DMS53 (cell line): ENCODE data around the gene EBPL.

ENCODE experiments used
- DNase-seq: peaks from one replicate; lab custom pipeline; 2025; lab: John Stamatoyannopoulos, UW

The EBPL gene

DNA sequence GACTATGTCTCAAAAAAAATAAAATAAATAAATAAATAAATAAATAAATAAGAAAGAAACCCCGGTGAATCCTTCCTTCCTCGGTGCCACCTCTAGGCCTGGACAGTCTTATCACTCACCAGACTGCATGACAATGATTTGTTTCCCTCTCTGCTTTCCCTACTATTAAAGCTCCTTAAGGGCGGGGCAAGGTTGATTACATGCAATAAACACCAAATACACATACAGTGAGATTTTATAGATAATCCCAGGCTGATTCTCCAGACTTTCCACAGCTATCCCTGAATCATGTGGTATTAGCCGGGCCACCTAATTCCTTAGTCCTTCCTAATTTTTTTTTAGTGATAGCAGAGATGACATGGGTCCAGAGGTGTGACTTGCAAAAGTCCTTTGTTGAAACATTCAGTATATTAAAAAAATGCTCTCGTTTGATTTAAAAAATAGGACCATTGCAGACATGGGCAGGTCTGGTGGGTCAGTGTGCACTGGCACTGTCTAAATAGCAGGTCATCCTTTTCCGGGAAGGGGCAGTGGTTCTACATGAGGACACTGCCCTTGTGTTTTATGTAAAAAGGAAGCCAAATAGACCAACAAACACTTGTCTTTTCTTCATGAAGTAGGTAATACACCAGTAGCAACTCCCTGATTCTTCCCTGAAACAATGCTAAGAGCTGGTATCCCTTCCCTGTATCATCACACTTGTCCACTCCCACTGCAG lies 14.5 kb downstream of the EBPL start:
- no peak for DNase-seq

DNA sequence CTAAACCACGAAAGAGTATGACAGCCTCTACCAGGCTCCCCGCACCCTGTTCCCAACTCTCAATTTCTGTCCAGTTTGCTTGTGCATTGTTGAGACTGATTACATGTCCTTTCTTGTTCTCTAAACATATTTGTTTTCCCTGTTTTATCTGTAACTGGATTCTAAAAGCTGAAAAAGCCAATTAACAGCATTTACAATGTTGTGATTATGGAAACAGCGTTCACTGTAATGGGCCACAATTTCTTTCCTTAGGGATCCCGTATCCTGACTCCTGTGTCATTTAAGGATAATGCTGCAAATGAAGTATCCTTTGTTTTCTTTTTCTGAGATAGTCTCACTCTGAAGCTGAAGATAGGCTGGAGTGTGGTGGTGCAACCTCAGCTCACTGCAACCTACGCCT lies 20.5 kb downstream of the EBPL start:
- no peak for DNase-seq

DNA sequence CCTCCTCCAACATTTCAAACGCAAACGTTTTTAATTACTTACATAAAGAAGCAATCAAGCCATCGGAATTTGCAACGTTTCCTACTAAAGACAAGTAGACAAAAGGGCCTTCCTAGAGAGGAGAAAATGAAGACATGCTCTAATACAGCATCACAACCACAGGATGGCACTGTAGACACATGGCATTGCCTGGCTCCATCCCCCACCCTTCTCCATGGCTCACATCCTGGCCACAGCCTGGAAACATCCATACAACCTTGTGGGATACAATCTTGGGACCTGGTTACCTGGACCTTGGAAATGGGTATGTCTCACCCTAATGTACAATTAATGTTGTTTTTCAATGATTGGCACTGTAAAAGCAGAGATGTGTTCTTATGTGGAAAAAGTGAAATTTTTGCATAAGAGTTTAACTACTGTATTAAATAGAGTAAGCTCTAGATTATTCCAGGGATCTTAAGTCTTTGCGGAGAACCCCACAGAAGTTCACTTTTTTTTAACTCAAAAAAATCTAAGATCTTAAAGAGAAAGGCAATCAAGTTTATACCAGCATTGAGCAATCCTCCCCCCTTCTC lies 21.5 kb downstream of the EBPL start:
- DNase-seq: peak; percentile 82

DNA sequence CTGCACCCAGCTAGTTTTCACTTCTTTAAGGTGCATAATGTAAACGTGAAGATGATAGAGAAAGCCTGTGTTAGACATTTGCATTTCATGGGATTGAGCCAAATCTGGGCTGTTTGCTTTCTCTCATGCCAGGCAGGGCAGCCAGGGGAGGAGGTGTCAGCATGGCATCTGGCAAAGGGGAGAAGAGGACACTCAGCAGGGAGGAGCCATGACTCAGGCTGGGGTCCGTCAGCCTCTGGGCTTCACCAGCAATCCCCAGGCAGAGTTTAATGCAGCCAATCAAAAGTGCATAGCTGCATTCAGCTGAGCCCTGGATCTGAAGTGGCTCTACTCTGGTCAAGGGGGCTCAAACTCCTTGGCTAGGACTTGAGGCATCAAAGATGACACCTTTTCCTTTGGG lies 23.5 kb downstream of the EBPL start:
- DNase-seq: no peak

DNA sequence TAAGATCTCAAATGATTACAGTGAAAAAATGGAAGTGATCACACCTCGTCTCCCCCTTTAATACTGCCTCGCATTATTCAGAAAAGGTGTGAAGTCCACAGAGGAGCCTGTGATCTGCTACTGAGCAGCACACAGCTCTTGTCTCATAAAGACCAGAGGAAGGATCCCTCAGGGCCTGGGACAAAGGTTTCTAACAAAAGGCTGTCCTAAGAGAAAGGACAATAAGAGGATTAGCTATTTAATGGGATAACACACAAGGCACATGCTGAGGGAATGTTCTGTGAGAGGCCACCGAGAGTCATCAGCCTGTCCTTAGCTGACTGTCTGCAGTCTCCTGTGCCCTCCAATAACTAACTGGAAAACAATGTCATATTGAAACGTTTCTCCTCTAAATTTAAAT lies 26.7 kb downstream of the EBPL start:
- DNase-seq: no peak

DNA sequence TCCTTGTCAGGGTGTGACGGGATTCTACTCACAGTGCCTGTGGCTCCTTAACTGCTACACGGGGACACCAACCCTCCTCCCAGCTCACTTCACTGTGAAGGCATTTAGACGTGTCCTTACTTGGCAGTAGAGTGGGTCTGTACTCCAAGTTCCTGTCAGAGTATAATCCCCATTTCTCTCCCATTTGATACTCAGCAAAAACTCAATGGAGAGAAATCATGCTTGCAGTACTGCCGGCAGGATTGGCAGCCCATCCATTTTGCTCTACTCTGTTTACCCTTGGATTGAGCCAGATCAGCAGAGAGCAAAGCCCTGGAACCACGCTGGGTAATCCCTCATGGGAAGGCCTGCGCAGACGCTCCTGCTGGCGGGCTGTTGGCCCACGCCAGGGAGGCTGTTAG lies 34.0 kb downstream of the EBPL start:
- no peak for DNase-seq

DNA sequence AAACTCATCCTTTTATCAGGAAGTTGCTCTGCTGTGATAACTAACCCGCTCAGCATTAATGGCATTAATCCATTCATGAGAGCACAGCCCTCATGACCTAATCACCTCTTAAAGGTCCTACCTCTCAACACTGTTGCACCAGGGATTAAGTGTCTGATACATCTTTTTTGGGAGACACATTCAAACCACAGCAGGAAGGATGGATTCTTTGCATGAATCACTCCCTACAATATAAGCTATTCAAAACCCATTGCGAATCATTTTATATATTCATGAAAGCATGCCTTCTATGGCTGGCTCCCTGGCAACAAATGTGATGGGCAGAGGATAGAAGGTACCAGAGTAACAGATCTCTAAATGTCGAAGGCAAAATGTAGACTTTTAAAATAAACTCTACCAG lies 35.4 kb downstream of the EBPL start:
- no peak for DNase-seq

DNA sequence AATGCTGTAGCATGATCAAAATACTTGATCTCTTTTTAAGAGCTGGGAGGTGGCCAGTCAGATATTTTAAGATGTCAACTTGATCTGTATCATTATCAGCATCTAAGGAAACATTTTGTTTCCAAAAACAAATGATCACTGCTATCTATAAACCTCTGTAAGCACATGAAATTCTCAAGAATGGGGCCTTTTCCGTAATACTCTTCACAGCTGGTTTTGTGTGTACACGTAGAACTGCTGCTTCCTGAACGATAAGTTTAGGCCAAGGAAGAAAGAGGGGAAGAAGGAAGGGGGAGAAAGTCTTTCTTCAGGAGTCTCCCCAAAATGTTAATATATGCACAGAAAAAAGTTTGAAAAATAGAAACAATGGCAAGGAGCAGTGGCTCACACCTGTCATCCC lies 37.3 kb downstream of the EBPL start:
- DNase-seq: no peak

DNA sequence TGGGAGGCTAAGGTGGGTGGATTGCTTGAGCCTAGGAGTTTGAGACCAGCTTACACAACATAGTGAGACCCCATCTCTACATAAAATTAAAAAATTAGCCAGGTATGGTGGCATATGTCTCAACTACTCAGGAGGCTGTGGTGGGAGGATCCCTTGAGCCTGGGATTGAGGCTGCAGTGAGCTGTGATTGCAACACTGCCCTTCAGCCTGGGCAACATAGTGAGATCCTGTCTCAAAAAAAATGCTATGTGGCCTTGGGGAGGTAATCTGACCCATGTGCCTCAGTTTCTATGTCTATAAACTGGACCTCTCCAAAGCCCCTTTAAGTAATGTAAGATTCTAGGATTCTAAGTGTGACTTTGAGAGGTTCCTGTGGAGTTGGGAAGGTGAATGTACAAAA lies 37.8 kb downstream of the EBPL start:
- no peak for DNase-seq

DNA sequence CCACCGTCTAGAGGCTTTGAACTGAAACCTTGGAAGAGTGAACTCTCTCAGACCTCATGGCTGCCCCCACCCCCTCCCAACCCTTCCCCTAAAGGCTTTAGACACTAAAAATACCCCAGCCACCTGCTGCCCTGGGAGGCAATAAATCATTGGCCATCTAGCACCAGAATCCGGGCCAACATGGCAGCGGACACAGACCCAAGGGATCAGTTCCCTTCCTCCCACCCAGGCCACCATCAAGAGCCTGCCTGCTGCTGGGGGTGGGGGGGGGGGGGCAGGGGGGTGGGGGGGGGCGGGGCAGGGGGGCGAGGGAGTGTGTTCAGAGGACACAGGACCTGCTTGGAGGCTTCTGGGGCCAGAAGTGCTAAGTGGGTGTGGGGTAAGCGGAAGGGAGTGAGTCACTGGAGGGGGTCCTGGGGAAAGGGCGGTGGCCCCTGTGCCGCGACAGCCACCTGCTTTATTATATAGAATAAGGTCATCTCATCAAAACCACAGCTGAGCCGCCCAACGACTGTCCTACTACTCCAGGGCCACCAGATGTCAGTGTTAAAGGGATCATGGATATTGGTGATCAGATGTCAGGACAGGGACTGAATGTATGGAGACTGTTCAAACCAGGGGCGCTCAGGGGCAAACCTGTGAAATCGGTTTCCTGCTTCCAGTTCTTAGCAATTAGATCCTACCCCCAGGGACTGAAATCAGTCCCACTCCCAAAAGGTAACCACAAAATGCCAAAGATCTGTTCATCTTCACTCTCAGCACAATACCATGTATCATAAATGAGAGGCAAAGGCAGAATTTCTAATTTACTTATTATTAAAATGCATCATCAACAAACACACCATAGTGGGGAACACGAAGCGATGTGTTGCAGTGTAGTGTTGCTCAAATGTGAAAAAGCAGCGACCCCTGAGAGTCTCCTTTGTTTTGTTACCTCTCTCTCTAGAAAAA lies 38.7 kb downstream of the EBPL start:
- DNase-seq: peak; percentile 80

DNA sequence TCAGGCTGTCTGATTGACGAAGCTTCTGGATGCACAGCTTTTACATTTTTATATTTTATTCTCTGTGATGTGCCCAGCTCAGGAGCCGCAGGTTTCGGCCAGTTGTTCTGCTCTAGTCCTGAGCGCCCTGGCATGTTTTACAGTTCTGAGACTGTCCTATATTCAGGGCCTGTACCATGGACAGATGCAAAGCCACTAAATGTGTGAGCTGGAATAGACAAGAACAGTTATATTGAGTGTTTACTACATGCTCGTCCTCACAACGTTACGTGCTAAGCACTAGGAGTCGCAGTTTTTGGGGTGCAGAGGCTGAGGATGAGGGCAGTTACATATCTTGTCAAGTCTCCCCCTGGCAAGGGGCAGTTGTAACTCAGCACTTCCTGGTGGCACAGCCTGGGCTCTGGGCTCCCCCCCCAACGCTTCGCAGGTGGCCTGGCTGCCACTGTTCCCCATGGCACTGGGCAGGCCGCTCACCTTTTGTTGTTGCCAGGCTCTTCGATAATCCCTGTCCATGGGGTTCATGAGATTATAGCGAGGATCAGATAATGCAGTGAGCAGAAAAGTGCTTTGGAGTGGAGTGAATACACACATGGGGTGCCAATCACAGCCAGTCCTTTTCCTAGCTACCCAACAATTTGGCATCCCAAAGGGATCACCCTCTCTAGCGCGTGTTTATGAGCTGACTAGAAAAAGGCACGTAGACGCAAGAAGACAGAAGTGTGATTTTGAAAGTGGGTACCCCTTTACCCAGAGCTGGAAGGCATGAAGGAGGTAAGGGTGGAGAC lies 39.5 kb downstream of the EBPL start:
- DNase-seq: no peak

DNA sequence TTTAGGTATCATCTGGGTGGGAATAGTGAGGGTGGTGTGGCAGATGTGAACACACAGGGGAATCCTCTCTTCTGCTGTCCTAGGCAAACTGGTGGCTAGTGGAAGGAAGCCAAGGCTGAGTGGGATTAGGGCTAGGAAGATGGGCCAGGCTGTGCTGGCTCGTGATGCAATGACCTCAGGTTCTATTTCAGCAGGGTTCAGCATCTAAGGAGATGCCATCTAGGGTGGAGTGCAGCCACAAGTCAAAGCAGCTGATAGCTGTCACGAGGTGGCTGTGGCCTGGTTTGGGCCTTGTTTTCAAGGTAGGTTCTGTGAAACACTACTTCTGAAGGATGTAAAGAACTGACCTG lies 41.3 kb downstream of the EBPL start:
- DNase-seq: no peak

DNA sequence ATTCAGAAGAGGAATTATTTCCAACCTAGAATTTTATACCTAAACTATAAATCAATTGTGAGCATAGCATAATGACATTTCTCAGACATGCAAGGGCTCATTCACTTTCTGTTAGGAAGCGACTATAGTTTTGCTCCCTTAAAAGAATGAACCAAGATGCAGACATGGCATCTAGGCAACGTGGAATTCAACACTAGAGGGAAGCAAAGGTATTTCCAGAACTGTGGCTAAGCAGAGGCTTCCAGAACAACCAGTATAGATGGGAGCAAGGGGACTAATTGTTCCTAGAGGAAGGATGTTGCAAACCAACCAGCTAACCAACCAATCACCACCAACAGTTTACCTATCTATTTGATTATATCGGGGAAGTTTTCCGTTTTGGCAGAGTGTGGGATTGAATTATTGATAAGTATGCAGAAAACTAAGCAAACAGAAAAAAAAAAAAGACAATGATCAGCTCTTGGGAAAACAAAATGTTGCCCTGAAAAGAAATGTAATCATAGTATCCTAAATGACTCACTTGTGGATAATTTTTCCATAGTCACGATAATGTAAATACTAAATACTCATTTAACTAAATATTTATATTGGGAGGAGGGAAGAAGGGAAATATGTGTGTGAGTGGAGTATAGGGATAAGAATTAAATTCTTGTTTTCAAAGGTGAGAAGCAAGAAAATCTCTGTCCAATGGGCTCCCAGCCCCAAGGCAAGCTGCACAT lies 41.9 kb downstream of the EBPL start:
- DNase-seq: peak; percentile 31

DNA sequence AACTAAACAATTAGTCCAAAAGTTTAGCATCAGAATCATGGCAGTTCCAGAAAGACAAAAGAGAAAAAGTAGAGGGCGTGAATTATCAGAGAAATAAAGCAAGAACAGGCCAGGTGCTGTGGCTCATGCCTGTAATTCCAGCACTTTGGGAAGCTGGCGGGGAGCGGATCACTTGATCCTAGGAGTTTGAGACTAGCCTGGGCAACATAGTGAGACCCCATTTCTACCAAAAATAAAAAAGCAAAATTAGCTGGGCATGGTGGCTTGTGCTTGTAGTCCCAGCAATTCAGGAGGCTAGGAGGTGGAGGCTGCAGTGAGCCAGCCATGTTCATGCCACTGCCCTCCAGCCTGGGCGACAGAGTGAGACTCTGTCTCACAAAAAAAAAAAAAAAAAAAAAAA lies 44.6 kb downstream of the EBPL start:
- no peak for DNase-seq

DNA sequence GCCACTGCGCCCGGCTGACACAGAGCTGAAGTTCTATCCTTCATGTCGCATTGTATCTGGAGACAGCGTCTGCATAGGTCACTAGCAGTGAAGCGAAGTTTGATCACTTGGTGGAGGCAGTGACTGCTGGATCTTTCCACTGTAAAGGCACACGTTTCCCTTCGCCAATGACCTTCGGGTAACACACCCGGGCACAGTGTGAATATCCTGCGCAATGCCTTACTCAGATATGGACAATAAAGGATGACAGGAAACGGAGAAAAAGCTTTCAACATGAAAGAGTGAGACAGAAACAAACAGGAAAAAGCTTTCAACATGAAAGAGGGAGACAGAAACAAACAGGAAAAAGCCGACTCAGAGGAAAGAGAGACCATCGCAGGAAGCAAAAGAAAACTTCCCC lies 45.8 kb downstream of the EBPL start:
- no peak for DNase-seq

DNA sequence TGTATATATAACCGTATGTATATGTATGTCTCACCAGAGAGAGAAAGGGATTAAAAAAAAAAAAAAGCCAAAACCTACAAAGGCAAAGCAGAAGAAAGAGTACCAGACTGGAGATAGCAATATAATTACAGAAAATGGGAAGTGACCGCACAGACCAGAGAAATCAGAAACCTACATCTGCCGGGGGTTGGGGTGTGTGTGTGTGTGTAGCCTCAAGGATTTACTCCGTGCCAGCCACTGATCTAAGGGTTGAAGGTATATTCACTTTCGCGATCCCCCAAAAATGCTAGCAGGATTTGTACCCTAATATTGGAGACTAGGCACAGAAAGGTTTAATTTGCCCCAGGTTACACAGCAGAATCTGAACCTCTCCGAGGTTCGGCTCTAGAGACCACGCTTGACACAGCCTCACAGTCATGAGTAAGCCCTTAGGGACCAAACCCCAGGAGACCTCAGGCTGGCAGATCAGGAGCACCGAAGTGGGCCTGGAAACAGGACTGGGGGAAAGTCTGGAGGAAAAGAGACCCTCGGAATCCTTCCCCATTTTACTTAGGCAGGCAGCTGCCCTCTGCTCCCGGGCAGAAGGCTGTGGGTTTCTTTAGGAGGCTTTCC lies 48.1 kb downstream of the EBPL start:
- no peak for DNase-seq

DNA sequence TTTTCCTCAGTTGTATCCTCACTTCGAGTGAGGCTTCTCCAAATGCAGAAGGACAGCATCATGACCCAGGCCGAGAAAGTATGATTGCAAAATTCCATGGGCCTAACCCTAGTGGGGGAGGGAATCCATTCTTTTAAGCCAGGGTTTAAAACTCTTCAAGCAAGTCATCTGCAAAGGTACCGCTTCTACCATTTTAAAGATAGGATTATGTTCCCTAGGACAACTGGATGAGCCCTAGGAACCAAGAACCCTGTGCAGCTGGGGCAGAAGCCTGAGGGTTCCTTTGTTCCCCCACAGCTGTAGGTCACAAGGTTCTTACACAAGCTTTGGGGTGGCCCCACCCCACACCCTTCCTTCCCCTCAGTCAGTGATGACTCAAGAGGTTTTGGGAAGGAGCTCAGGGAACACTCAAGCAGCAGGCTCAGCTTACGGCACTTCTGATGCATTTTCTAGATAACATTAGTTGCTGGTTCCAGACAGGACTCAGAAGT lies 49.4 kb downstream of the EBPL start:
- DNase-seq: no peak

DNA sequence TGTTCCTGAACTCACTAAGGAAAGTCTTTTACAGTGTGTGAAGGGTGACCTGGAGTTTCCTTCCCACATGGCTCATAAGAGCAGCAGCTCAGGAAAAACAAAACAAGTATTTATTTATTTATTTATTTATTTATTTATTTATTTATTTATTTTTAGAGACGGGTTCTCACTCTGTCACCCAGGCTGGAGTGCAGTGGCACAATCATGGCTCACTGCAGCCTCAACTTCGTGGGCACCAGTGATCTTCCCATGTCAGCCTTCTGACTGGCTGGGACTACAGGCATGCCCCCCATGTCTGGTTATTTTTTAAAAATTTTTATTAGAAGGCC lies 52.6 kb downstream of the EBPL start:
- DNase-seq: no peak

DNA sequence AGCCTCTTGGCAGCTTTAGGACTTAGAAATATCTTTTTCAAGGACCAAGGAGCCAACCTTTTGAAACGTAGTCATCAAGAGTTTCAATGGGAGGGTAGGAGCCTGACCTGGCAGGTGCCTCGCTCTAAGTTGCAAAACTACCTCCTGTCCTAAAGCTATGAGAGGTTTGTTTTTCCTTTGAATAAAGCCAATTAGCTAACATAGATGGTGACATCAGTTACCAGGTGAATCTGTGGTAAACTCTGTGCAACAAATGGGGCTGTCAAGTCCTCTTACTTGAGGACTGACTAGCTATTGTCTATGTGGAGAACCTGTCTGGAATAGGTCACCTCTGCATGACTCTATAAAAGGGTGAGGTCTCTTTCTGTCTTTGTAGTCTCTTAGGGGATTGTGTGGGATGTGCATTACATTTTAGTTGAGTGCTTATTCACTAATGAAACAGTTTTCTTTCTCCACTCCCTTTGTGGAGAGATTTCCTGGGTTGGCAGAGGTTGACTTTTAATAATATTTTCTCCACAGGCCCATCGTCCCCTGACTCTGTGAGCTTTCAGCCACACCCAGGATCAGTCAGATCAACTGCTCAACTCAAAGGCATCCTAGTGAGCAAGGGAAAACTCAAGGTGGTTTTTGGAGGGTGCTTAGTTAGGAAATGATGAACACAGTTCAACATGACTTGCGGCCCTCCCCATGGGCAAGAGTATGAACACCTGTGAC lies 53.1 kb downstream of the EBPL start:
- DNase-seq: peak; percentile 5

DNA sequence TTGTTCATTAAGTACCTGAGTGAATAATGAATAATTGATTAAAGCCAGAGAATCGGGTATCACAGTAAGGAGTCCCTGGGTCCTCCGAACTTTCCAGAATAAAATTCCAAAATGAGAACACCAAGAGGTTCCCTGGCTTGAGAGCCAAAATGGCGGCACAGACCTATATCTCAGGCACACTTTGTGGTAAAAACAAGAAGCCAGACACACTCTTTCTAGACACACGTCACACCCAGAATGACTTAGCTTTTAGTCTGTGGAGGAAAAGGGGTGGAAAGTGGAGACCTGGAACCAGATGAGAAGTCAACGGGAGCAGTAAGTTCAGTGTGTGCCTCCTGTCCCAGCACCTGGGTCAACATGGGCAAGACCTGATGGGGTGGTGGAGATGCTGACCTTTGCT lies 54.6 kb downstream of the EBPL start:
- DNase-seq: no peak
